Endothelial cell of umbilical vein (primary cell): Measurements from ENCODE around the gene COL5A1.

ENCODE experiments used
- EZH2 ChIP-seq: IDR thresholded peaks from 2 replicates; pipeline ENCODE4 v1.6.1; 2012; ENCODE audit warnings: borderline replicate concordance, low read depth, mild to moderate bottlenecking, moderate library complexity, low read length, inconsistent platforms; ENCODE audit not compliant: severe bottlenecking
- GATA2 ChIP-seq: IDR thresholded peaks from 2 replicates; pipeline ENCODE4 v1.7.0; 2011; ENCODE audit warnings: low read depth, mild to moderate bottlenecking, moderate library complexity, mixed read lengths, low read length; ENCODE audit not compliant: insufficient read length, insufficient read depth
- POLR2A ChIP-seq: IDR thresholded peaks from 2 replicates; pipeline ENCODE4 v1.6.1; 2012; ENCODE audit warnings: low read depth, mild to moderate bottlenecking, control low read depth, low read length
- POLR2AphosphoS5 ChIP-seq: IDR thresholded peaks from 2 replicates; pipeline ENCODE4 v1.6.1; 2012; ENCODE audit warnings: low read depth, mild to moderate bottlenecking, control low read depth, low read length, moderate library complexity; ENCODE audit not compliant: insufficient read depth
- TF ChIP-seq, protein P1 (sequence below), 2 donors: IDR thresholded peaks; 1 replicate in 1 of 2; 2 replicates in 1 of 2; pipeline ENCODE4 v1.5.1; 2011; ENCODE audit warnings: low read length in 2 of 2, mild to moderate bottlenecking in 2 of 2, moderate library complexity in 2 of 2, control low read depth in 1 of 2, inconsistent platforms in 1 of 2, low read depth in 1 of 2; ENCODE audit not compliant: insufficient read depth in 1 of 2; ENCODE audit errors: extremely low read depth in 1 of 2
- TF ChIP-seq, protein P2 (sequence below): IDR thresholded peaks from 2 replicates; pipeline ENCODE4 v1.6.1; 2011; ENCODE audit not compliant: insufficient read depth, insufficient read length

DNA sequence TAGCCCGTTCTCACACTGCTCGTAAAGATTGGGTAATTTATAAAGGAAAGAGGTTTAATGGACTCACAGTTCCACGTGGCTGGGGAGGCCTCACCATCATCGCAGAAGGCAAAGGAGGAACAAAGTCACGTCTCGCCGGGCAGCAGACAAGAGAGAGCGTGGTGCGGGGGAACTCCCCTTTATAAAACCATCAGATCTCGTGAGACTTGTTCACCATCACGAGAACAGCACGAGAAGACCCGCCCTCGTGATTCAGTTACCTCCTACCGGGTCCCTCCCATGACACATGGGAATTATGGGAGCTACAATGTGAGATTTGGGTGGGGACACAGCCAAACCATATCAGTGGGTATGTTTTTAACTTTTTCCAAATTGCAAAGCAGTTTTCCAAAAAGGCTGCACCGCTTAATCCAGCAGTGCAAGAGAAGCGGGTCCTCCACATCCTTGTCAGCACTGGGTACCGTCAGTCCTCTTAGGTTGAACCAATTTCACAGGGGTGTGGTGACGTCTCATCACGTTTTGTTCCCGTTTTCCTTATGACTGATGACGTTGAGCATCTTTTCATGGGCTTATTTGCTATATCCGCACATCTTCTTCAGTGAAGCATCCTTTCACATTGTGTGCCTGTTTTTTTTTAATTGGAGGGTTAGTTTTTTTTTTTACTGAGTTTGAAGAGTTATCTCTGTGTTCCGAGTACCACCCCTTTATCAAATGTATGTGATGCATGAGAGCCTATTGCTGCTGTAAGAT is 231.1 kb downstream of the COL5A1 start:
- TF ChIP-seq, protein P1, sequence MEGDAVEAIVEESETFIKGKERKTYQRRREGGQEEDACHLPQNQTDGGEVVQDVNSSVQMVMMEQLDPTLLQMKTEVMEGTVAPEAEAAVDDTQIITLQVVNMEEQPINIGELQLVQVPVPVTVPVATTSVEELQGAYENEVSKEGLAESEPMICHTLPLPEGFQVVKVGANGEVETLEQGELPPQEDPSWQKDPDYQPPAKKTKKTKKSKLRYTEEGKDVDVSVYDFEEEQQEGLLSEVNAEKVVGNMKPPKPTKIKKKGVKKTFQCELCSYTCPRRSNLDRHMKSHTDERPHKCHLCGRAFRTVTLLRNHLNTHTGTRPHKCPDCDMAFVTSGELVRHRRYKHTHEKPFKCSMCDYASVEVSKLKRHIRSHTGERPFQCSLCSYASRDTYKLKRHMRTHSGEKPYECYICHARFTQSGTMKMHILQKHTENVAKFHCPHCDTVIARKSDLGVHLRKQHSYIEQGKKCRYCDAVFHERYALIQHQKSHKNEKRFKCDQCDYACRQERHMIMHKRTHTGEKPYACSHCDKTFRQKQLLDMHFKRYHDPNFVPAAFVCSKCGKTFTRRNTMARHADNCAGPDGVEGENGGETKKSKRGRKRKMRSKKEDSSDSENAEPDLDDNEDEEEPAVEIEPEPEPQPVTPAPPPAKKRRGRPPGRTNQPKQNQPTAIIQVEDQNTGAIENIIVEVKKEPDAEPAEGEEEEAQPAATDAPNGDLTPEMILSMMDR (IDR thresholded peaks at IDR 0.05; ENCODE audit: extremely low read depth in 1 of 2, insufficient read depth in 1 of 2, low read depth in 1 of 2, low read length in 2 of 2), result no peak
- TF ChIP-seq POLR2A (no peak), POLR2AphosphoS5 (no peak), EZH2 (no peak), GATA2 (no peak)
- TF ChIP-seq, protein P2, sequence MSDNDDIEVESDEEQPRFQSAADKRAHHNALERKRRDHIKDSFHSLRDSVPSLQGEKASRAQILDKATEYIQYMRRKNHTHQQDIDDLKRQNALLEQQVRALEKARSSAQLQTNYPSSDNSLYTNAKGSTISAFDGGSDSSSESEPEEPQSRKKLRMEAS, result no peak
